NCI-H446 (cell line): ENCODE measurements around the gene CALU.

Experiments
- DNase-seq, 2 experiments: peaks; one replicate each; lab custom pipeline; 2025; lab: John Stamatoyannopoulos, UW

The CALU gene

GRCh38 chr7:128725531-128725930 is 13.6 kb upstream of the CALU start:
- DNase-seq = no peak

DNA sequence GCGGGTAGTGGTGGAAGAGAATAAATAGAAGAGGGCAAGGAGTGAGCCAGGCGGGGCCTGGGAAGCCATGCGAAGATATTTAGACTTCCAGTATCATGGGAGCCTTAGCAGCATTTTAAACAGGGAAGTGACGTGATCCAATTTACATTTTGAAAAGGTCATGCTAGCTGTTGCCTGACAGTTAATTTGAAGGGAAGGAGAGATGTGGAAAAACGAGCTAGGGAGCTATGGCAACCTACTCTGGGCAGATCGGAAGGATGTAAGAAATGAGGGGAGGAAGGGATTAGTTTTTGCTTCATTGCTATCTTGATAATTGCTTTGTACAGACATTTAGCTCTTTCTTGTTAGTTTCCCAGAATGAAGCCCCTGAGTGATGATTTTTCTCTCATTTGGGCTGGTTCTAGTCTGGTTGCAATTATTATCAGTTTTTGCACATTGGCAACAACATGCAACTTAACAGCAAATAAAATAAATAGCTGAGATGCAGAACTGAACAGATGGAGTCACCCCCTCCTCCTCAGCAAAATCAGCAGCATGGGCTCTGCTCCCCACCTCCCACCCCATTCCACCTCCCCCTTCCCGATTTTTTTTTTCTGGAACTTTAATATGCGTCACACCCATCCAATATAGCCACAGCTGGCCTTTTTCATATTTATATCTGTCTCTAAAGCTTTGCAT is 13.0 kb upstream of the CALU start:
- DNase-seq = no peak

DNA sequence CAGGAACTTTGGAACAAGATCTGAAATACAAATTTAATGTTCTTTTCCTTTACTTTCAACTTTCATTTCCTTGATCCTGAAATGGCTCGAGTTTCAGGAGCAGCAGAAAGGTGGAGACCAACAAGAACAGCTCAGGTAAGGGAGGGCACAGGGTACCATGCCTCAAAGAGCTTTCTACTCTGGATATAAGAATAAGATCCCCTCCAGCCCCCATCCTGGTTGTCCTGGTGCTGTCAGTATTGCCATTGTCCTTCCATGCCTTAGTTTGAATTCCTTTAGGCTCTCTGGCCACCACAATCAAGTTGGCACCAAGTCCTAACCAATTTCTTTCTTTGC is 12.5 kb upstream of the CALU start:
- no peak for DNase-seq

DNA sequence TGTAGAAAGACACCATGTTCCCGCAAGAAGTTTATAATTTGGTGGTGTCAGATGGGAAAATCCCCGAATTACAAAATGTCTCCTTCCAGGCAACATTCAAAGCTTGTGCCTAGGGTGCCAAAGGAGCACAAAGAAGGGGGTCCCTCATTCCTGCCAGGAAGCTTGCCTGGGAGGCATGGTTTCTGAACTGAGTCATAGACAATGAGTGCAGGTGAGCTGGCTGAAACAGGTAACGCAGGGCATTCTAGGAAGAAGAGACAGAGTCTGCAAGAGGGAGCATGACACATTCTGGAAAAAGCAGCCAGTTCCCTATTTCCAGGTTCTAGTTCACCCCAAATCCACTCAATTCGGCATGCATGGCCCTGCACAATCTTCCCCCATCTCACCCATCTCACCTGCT is 11.9 kb upstream of the CALU start:
- no peak for DNase-seq

DNA sequence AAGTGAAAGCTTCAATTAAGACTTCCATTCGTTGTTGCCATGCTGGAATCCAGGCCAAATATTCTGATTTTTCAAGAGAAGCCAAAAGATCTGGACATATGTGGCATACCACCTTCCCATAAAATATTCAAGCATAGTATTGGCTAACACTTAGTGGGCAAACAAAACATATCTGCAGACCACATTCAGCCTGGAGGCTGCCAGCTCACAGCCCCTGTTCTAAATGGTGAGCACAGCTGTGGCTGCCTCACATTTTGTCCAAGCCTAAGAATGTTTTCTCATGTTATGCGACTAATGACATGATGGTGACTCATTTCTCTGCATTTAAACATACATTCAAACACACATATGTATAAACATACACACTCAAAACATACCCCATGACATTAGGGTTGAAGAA is 10.6 kb upstream of the CALU start:
- no peak for DNase-seq

DNA sequence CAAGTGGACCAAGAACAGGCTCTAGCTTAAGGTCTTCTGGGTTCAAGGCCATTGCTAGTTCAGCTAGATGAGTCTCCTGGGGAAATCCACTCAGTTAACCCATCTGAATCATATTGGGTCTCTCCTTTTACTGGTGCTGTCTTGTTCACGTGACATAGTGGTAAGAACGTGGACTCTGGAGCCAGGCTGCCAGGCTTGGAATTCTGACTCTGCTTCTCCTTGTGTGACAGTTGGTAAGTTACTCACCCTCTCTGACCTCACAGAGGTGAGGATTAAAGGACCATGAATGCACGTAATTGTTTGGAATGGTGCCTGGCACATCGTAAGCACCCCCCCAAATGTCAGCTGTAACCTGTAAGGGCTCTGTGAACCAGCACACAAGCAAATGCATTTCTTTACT is 9.7 kb upstream of the CALU start:
- DNase-seq = no peak

- DNase-seq = no peak
Measured at GRCh38 chr7:128731184-128731583, 8.0 kb upstream of the CALU start.

DNA sequence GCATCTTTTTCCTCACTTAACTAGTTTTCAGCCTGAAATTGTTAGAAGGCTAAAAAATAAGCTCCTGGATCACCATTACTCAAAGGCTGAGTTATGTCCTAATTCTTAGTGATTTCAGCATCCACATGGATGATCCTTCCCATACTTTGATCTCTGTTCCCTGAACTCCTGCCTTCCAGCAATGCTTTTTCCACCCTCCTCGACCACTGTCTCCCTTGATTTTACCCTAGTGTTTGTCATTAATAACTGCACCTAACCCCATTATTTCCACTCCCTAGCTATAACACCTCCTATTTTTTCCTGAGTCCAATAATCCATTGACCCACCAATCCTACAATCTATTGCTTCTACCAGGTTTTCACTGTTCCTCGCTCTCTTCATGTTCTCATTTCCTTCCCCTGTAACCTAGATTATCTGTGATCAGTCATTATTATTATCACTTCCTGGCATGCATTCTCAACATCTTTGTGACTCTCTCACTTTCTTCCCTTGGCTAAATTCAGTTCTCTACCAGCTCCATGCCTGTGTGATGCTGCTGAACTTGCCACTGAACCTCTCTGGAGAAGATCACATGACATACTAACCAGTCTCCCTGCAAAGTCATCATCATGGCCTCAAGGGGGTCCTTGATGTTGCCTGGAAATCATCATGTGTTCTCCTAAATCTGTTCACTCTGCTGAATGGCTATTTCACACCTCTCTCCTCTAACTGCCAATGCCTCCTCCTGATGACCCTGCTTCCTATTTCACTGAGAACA is 6.5 kb upstream of the CALU start:
- no peak for DNase-seq

DNA sequence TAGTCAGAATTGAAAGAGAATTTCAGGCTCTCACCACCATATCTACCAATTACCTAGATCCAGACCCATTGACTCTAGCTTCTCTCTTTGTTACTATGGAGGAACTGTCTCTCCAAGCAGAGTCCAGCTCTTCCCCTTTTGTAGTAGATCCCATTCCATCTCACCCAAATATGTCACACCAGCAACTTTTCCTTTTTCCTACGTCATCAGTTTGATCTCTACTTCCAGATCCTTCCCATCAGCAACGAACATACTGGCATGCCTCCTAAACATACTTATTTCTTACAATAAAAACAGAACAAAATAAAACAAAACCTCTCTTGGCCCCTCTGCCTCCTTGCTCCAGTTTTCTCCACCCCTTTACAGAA is 5.9 kb upstream of the CALU start:
- DNase-seq = no peak

DNA sequence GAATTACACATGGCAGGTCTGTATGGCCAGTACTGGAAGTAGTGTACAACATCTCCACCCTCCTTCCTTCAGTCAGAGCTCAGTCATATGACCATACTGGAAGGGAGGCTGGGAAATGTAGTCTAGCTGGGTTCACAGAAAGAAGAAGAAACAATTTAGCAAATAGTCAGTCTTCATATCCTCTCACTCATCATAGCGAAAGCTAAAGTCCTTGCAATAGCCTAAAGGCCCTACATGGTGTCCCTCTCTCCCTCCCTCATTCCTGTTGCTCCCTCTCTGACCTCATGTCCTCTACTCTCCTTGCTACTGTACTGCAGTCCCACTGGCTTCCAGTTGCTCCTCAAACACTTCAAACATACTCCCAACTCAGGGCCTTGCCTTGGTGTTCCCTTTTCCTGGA is 4.3 kb upstream of the CALU start:
- DNase-seq = no peak

DNA sequence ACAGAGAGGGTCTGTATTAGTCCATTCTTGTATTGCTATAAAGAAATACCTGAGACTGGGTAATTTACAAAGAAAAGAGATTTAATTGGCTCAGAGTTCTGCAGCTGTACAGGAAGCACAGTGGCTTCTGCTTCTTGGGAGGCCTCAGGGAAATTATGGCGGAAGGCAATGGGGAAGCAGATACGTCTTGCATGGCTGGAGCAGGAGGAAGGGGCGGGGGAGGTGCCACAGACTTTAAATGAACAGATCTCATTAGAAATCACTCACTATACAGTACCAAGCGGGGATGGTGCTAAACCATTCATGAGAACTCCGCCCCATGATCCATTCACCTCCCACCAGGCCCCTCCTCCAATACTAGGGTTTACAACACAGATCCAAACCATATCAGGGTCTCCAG is 3.7 kb upstream of the CALU start:
- no peak for DNase-seq

- DNase-seq = no peak
Measured at GRCh38 chr7:128737441-128737840, 1.7 kb upstream of the CALU start.

DNA sequence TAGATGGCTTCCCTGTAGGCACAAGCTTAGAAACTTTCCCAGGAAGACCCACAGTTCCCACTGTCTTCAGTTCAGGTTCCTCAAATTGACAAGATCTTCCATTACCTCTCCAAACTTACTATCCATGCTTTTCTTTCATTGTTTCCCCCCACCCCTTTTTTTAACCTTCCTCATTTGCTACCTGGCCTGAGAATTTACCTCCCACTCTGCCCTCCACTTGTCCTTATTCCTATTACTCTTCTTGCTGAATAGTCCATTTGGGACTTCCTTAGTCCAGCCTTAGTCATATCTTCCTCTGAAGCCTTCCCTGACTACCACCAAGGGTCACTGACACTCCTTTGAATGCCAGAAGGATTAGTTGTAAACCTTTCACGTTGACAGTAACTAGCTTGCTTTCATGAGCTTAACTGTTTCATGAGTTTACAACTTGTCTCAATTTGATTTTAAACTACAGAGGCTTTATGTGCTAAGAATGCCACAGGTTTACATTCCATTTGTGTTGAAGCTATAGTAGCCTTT is 1.2 kb upstream of the CALU start:
- DNase-seq = no peak

GRCh38 chr7:128738570-128739047 is 550 bp upstream of the CALU start:
- no peak for DNase-seq

GRCh38 chr7:128739990-128740682 is 977 bp downstream of the CALU start:
- DNase-seq = no peak

- peak in 1 of 2 experiments; percentile 21 for DNase-seq
Measured at GRCh38 chr7:128740996-128741395, 1.8 kb downstream of the CALU start.

GRCh38 chr7:128741491-128741890 is 2.3 kb downstream of the CALU start:
- DNase-seq = no peak

GRCh38 chr7:128742206-128742605 is 3.0 kb downstream of the CALU start:
- DNase-seq = no peak

DNA sequence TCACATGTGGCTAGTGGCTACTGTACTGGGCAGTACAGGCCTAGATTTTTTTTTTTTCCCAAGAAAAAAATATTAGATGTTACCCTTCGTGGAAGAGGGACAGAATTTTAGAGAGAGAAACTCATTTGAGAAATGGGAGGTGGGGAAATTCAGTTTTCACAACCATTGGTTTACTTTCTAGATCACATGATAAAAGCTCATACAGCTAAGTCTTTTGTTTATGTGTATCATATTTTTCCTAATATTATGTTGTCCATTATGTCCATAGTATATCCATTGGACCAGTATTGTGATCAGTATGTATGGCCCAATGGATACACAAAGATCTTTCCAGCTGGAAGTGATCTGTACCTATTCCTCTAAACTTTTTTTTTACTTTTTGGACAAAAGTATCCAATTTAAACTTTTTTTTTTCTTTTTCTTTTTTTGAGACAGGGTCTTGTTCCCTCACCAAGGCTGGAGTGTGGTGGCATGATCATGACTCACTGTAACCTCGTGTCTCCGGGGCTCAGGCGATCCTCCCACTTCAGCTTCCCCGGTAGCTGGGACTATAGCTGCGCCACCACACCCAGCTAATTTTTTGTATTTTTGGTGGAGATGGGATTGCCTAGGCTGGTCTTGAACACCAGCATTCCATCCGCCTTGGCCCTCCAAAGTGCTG is 4.1 kb downstream of the CALU start:
- DNase-seq = no peak

DNA sequence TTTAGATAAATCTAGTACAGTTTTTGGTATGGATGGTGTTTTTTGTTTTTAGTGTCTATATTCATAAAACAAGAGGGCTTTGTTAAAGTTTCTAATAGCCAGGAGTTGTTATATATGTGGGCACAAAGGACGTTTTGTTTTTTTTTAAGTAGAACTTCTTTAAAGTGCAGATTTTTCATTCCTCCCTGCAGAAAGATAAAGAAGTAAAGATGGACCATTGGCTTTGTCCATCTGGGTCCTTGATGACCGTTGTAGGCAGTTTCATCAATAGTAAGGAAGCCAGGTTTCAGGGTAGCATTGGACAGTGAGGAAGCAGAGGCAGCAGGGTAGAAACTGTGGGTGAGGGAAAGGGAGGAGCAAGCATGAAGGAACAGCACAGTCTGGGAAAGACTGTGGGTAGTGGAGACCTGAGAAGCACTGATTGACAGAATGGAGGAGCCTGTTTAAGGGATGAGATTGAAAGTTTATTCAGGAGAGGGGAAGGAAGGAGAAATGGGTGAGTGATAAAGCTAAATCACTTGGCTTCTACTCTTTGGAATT is 5.3 kb downstream of the CALU start:
- no peak for DNase-seq

- no peak for DNase-seq
Measured at GRCh38 chr7:128745706-128746105, 6.5 kb downstream of the CALU start.
